WI38 (cell line): ENCODE data around the gene FNDC3B.
"Not testable (repeated sequence)": the region's sequence is repeated elsewhere in the genome, so short reads cannot be mapped to it uniquely, and the experiment has no call there.

Source experiments
- H3K4me3 ChIP-seq: 2 replicates; pipeline ENCODE4 v1.5.1; 2011; ENCODE audit warnings: low read depth, mild to moderate bottlenecking, control low read depth, low read length
- TF ChIP-seq, protein P1 (sequence below): IDR thresholded peaks from 2 replicates; pipeline ENCODE4 v1.5.1; 2012; ENCODE audit warnings: low read depth, mild to moderate bottlenecking, control low read depth, low read length

The FNDC3B gene

DNA sequence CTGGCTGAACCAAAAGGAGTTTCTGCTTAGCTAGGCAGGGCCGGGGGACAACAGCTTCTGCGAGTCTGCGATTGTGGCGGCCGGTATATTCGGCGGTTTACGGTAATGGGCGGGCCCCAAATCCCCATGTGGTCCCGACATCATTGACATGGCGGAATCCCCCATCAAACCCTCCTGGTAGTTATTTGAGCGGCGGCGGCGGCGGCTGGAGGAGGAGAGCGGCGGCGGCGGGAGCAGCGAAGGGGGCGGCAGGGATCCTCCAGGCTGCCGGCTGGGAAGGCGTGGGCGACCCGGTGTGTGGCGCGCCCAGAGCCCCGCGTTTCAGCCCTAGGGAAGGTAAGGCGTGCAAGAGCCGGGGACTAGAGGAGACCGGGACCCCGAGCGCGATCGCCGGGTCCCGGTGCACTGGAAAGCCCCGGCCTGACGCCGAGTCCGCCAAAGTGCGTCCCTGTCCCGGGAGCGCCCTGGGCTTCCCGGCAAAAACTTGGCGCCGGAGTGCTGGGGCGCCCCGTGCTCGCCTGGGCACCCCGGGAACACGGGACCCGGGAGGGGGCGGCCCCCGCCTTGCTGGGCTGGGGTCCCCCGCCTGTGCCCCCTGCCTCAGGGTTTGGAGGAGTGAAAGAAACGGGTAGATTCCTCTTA lies at the start of gene FNDC3B:
FNDC3B (plus strand) TSS at position 143 of the 642 bp plus-strand sequence. CDS start 72,902 bp downstream, outside the sequence.
- TF ChIP-seq, protein P1, sequence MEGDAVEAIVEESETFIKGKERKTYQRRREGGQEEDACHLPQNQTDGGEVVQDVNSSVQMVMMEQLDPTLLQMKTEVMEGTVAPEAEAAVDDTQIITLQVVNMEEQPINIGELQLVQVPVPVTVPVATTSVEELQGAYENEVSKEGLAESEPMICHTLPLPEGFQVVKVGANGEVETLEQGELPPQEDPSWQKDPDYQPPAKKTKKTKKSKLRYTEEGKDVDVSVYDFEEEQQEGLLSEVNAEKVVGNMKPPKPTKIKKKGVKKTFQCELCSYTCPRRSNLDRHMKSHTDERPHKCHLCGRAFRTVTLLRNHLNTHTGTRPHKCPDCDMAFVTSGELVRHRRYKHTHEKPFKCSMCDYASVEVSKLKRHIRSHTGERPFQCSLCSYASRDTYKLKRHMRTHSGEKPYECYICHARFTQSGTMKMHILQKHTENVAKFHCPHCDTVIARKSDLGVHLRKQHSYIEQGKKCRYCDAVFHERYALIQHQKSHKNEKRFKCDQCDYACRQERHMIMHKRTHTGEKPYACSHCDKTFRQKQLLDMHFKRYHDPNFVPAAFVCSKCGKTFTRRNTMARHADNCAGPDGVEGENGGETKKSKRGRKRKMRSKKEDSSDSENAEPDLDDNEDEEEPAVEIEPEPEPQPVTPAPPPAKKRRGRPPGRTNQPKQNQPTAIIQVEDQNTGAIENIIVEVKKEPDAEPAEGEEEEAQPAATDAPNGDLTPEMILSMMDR = no peak
- H3K4me3 ChIP-seq = peak within 1 kb of the TSS; percentile 97

DNA sequence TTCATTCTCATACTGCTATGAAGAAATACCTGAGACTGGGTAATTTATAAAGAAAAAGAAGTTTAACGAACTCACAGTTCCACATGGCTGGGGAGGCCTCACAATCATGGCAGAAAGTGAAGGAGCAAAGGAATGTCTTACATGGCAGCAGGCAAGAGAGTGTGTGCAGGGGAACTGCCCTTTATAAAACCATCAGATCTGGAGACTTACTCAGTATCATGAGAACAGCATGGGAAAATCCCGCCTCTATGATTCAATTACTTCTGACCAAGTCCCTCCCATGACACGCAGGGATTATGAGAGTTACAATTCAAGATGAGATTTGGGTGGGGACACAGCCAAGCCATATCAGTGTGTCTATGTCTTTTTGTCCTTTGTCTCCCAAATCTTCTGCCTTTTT lies 49.1 kb upstream of the FNDC3B start:
- H3K4me3 ChIP-seq = not testable (repeated sequence)

DNA sequence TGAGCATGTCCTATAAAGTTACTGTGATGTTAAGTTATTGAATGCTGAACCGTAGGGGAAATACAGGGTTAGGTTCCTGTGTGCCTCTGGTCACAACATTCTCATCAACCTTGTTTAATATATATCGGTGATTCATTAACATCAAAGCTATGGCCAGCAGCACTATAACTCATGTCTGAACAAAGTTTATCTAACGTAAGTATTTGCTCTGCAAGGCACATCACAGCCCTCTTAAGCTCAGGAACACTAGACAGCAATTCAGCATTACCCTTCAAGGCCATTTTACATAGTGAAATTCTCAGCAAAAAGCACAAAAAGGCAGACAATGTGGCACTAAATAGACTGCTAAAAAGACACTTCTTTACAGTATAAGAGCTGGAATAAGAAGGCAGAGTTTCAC lies 48.2 kb upstream of the FNDC3B start:
- H3K4me3 ChIP-seq = no peak overlapping the region
- TF ChIP-seq, protein P1 = no peak

DNA sequence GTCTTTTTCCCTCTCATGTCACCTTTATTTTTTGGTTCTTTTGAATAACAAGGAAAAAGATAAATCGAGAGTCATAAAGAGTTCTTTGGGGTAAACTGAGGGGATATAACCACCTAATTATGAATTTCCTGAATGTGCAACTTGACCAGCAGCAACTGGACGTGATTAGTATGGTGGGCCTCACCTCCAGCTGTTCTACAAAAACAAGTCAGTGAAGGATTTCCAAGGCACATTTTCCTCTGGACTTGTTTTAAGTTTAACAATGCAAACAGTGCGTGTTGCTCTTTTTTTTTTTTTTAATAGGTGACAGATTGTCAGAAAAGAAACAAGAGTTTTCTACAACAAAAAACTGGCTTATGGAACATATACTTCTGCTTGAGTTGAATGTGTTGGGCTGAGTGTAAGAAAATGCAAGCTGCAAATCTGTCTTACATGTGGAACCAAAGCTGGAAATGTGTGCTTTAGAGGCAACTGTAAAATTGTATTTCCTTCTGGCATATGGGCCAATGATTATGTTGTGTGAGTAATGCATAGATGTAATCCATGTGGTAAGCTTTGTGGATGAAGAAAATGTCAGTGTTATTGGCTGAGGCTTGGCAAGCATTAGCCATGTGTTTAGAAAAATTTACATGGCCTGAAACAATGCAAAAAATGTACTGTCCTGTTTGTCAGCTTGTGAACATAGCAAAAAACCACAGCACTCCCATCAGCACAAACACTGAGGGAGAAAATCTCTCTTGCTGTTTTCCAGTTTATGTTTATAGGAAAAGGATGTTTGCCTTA lies 44.5 kb upstream of the FNDC3B start:
- no peak overlapping the region for H3K4me3 ChIP-seq
- TF ChIP-seq, protein P1 = no peak

DNA sequence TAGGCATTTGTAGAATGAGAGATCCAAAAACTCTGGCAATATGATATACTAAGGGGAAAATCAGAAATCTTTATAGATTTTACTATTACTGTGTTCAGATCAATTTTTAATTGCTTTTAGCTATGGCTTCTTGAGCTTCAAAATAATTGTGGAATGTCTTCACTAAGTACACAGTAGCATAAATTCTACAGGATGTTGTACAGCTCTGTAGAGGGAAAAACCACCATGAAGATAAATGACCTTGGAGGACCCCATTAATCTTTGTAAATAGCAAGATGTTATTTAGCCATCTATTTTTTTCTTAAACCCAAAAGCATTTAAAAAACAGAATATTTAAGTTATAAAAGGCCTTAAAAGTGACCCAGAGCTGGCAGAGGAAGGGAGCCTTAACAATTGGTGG lies 43.9 kb upstream of the FNDC3B start:
- no peak overlapping the region for H3K4me3 ChIP-seq

DNA sequence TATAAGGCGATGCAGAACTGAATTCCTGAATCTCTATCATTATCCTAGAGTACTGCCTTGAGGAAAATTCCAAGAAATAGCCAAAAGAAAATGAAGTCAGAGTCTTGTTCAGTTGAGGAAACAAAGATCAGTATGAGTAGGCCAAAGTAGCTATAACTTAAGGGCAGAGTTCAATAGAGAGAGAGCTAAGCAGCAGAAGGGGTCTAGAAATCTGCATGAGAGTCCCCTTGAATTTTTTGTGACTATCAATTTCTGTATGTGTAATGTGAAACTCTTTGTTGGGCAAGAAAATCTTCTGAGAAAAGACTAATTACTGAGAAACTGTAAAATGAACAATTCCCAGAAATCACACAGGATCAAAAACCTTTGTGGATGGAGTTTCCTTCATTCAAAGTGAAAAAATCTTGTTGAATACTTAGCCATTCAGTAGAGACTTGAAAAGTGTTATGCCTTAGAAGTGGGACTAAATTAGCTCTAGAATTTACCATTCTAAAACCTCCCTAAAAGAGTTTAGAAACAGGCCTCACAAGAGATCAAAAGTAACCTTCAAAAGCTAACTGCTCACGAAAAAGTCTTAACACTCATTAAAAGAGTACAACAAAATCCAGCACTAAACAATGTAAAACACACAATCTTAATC lies 43.1 kb upstream of the FNDC3B start:
- TF ChIP-seq, protein P1 = no peak
- H3K4me3 ChIP-seq = no peak overlapping the region

More for the DNA sequence above, 43.9 kb upstream of the FNDC3B start:
- TF ChIP-seq, protein P1 = no peak

DNA sequence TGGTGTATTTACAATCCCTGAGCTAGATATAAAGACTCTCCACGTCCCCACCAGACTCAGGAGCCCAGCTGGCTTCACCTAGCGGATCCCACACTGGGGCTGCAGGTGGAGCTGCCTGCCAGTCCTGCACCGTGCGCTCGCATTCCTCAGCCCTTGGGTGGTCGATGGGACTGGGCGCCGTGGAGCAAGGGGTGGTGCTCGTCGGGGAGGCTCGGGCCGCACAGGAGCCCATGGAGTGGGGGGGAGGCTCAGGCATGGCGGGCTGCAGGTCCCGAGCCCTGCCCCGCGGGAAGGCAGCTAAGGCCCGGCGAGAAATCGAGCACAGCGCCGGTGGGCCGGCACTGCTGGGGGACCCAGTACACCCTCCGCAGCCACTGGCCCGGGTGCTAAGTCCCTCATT lies 40.6 kb upstream of the FNDC3B start:
- H3K4me3 ChIP-seq = not testable (repeated sequence)

DNA sequence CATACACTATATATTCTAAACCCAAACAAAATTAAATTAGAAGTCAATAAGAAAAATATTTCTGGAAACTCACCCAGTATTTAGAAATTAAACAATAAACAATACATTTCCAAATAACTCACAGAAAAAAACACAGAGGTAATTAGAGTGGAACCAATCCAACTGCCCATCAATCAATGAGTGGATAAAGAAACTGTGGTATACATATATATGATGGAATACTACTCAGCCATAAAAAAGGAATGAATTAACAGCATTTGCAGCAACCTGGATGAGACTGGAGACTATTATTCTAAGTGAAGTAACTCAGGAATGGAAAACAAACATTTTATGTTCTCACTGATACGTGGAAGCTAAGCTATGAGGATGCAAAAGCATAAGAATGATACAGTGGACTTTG lies 37.8 kb upstream of the FNDC3B start:
- H3K4me3 ChIP-seq = not testable (repeated sequence)
